PC-3 (cell line): ENCODE measurements around the gene TBC1D30.

Experiments used
- EZH2 ChIP-seq: fragments of 300-600 bp; sonication (generic); IDR thresholded peaks from one replicate; pipeline ENCODE4 v1.6.1; 2017; ENCODE audit warnings: antibody characterized with exemption, mild to moderate bottlenecking, low read length; ENCODE audit not compliant: unreplicated experiment
- TF ChIP-seq, protein P1 (sequence below): fragments of 300-600 bp; sonication (generic); conservative IDR thresholded peaks from 2 replicates; pipeline ENCODE4 v1.5.1; 2017; ENCODE audit warnings: antibody characterized with exemption, low read depth, mild to moderate bottlenecking, low read length

DNA sequence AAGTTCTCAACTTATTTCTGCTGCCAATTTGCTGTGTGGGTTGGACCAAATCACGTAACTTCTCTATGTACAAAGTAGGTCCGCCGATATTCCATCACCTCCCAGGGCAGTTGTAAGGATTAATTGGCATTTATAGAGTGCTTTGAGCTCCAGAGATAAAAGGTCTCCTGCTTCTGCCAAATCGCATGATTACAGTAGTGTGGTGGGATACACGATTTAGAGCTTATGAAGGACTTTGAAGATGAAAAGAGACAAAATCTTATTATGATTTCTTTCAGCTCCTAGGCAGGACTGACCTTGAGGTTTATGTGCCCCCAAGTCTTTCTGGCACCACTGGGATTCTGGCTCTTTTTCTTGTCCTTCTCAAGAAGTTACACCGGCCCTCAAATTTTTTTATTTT lies 84.7 kb downstream of the TBC1D30 start:
- TF ChIP-seq, protein P1, sequence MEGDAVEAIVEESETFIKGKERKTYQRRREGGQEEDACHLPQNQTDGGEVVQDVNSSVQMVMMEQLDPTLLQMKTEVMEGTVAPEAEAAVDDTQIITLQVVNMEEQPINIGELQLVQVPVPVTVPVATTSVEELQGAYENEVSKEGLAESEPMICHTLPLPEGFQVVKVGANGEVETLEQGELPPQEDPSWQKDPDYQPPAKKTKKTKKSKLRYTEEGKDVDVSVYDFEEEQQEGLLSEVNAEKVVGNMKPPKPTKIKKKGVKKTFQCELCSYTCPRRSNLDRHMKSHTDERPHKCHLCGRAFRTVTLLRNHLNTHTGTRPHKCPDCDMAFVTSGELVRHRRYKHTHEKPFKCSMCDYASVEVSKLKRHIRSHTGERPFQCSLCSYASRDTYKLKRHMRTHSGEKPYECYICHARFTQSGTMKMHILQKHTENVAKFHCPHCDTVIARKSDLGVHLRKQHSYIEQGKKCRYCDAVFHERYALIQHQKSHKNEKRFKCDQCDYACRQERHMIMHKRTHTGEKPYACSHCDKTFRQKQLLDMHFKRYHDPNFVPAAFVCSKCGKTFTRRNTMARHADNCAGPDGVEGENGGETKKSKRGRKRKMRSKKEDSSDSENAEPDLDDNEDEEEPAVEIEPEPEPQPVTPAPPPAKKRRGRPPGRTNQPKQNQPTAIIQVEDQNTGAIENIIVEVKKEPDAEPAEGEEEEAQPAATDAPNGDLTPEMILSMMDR: no peak
- TF ChIP-seq EZH2: no peak
